Measurements from ENCODE around the gene ABCC6. TPM values are rescaled to one million over a fixed set of nuclear protein-coding genes. Genes with fewer than 3 reads are reported as not detected.

Gene ABCC6
- total and polyA plus RNA-seq, 8 donors, result 10.8 to 30.6 (median 15.7) TPM

DNA sequence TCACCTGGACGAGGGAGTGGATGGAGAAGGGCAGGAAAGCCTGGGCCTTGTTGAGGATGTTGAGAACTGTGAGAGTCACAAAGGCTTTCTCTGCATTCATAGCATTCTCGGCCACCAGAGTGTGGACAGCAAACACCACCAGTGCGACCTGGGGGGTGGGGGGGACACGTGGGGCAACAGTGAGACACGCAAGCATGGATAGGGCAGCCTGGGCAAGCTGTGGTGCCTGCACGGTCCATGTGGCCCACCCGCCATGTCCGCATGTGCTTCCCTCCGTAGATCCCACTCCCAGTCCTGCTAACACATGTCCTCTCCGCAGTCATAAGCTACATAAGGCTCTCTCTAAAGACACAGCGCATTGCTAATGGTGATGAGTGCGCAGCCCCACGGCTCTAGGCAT, 34.5 kb downstream of the ABCC6 start:
- Histone ChIP-seq H3K27ac (no peak overlapping the region), H3K4me3 (no peak overlapping the region), H3K27me3 (no peaks in the 10 kb centered on the region), H3K4me1 (no peaks in the 10 kb centered on the region), H3K9me3 (no peaks in the 10 kb centered on the region), H3K36me3 (peaks cover 0 to 20% (median 0%) of the 10 kb centered on the region in 3 donors)
- intact Hi-C loops (cut with DNase I), result no loop called here
- TF ChIP-seq, protein P1, sequence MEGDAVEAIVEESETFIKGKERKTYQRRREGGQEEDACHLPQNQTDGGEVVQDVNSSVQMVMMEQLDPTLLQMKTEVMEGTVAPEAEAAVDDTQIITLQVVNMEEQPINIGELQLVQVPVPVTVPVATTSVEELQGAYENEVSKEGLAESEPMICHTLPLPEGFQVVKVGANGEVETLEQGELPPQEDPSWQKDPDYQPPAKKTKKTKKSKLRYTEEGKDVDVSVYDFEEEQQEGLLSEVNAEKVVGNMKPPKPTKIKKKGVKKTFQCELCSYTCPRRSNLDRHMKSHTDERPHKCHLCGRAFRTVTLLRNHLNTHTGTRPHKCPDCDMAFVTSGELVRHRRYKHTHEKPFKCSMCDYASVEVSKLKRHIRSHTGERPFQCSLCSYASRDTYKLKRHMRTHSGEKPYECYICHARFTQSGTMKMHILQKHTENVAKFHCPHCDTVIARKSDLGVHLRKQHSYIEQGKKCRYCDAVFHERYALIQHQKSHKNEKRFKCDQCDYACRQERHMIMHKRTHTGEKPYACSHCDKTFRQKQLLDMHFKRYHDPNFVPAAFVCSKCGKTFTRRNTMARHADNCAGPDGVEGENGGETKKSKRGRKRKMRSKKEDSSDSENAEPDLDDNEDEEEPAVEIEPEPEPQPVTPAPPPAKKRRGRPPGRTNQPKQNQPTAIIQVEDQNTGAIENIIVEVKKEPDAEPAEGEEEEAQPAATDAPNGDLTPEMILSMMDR (IDR thresholded peaks at IDR 0.05), result no peak
- WGBS, 2 donors, result 84 to 88% methylated on average over 13 of the region's 13 CpGs
- no peak for DNase-seq
- ATAC-seq, result no peak
- no peak for FAIRE-seq

DNA sequence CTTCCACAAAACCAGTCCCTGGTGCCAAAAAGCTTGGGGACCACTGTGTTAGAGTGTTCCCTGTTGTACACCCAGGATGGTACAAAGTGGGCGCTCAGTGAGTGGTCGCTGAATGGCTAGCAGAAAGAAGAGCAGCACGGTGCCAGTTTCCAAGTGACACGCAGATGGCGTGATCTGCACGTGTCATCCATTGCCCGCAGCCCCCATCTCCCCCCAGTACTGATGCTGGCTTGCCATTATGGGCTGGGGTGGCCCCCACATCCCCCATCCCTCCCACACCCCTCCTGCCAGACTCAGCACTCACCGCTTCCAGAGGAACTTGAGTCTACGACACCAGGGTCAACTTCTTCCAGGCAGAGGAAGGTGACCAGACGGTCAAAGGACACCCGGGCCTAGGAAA, 36.5 kb downstream of the ABCC6 start:
- FAIRE-seq, result no peak
- TF ChIP-seq, protein P1 (IDR thresholded peaks at IDR 0.05), result no peak
- peaks cover 0 to 11% (median 0%) of the 10 kb centered on the region in 3 donors for H3K36me3 ChIP-seq
- H3K4me1 ChIP-seq, result no peaks in the 10 kb centered on the region
- no peak for ATAC-seq
- intact Hi-C loops (cut with DNase I), result no loop called here
- no peaks in the 10 kb centered on the region for H3K9me3 ChIP-seq
- WGBS, 2 donors, result 91 to 92% methylated on average over 11 of the region's 11 CpGs
- no peak overlapping the region for H3K4me3 ChIP-seq
- H3K27me3 ChIP-seq, result no peaks in the 10 kb centered on the region
- H3K27ac ChIP-seq, result no peak overlapping the region
- no peak for DNase-seq

DNA sequence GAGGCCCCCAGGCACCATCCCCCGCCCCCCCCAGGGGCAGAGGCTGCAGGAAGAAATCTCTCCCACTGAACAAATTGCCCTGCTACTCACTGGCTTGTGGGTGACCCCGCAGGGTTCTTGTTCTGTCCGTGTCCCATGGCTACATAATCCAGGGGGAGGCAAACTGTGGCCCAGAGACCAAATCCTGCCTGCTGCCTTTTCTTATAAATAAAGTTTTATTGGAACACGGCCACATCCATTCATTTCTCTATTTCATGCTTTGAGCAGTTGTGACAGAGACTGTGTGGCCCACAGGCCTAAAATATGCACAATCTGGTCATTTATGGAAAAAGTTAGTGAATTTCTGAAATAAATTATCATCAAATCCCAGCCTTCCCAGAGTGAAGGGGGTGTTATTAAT, 38.2 kb downstream of the ABCC6 start:
- no peak for DNase-seq
- TF ChIP-seq, protein P1 (IDR thresholded peaks at IDR 0.05), result no peak
- Histone ChIP-seq H3K27ac (no peak overlapping the region), H3K36me3 (peaks cover 0 to 10% (median 0%) of the 10 kb centered on the region in 3 donors), H3K9me3 (no peaks in the 10 kb centered on the region), H3K4me1 (no peaks in the 10 kb centered on the region), H3K4me3 (no peak overlapping the region), H3K27me3 (no peaks in the 10 kb centered on the region)
- 80 to 84% methylated on average over 4 of the region's 4 CpGs for WGBS, 2 donors
- intact Hi-C loops (cut with DNase I), result no loop called here
- FAIRE-seq, result no peak
- no peak for ATAC-seq

DNA sequence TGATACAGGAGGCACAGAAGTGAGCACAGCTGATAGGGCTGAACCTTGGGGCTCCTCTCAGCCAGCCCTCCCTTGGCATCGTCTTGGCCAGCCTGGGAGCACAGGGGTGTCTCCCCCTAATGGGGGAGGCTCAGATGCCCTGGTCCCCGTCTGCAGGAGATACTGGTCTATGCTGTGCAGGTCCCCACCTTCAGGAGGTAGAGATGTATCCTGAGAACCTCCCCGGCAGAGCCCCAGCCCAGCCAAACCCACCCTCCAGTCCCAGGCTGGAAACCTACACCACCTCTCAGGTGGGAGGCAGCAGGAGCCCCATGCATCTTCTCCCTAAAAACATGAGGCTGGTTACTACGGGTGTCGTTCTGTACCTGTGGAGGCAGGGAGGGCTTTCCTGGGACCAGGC, 38.7 kb downstream of the ABCC6 start:
- no peaks in the 10 kb centered on the region for H3K27me3 ChIP-seq
- 89 to 91% methylated on average over 5 of the region's 5 CpGs for WGBS, 2 donors
- ATAC-seq (no peak), FAIRE-seq (no peak), DNase-seq (no peak)
- no peak overlapping the region for H3K27ac ChIP-seq
- intact Hi-C loops (cut with DNase I), result no loop called here
- no peaks in the 10 kb centered on the region for H3K4me1 ChIP-seq
- peaks cover 0 to 10% (median 0%) of the 10 kb centered on the region in 3 donors for H3K36me3 ChIP-seq
- no peaks in the 10 kb centered on the region for H3K9me3 ChIP-seq
- no peak overlapping the region for H3K4me3 ChIP-seq
- TF ChIP-seq, protein P1 (IDR thresholded peaks at IDR 0.05), result no peak

DNA sequence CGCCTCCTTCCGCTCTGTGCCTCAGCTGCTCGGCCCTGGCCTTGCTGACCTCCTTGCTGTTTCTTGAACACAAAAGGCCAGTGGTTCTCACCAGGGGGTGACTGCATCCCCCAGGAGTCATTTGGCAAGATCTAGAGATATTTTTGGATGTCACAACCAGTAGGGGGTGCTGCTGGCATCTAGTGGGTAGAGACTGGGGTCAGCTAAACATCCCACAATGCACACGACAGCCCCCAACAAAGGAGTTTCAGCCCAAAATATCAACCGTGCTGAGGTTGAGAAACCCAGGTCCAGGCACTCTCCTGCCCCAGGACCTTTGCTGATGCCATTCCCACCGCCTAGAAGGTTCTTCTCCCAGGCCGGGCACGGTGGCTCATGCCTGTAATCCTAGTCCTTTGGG, 39.7 kb downstream of the ABCC6 start:
- Histone ChIP-seq H3K4me1 (no peaks in the 10 kb centered on the region), H3K27me3 (no peaks in the 10 kb centered on the region), H3K27ac (no peak overlapping the region), H3K9me3 (no peaks in the 10 kb centered on the region), H3K4me3 (no peak overlapping the region), H3K36me3 (peaks cover 0 to 14% (median 0%) of the 10 kb centered on the region in 3 donors)
- DNase-seq, result no peak
- TF ChIP-seq, protein P1 (IDR thresholded peaks at IDR 0.05), result no peak
- ATAC-seq, result no peak
- intact Hi-C loops (cut with DNase I), result no loop called here
- no peak for FAIRE-seq
- WGBS, 2 donors, result 86 to 89% methylated on average over 8 of the region's 8 CpGs

All from pancreas (tissue), 10 donors.